C4-2B (cell line): ENCODE results near the gene FMNL2.

Experiments used
- CTCF ChIP-seq: fragments of 450-650 bp; conservative IDR thresholded peaks from 2 replicates; pipeline ENCODE4 v1.5.1; 2017; ENCODE audit warnings: mild to moderate bottlenecking
- ZFX ChIP-seq: fragments of 450-650 bp; IDR thresholded peaks from 2 replicates; pipeline ENCODE4 v1.6.1; 2017

- TF ChIP-seq CTCF (no peak), ZFX (no peak)
These were observed 112.9 kb downstream of the FMNL2 start for GRCh38 chr2:152447897-152448296.
